ENCODE measurements around the gene CCDC127.

- TF ChIP-seq POLR2AphosphoS5 (IDR thresholded peaks at IDR 0.05; ENCODE audit: low read depth, low read length): no peak
- TF ChIP-seq PRDM4 (CRISPR knock-in tag; IDR thresholded peaks at IDR 0.05; ENCODE audit: borderline replicate concordance): no peak
- TF ChIP-seq ISL2 (CRISPR knock-in tag; IDR thresholded peaks at IDR 0.05): no peak
- no peak for TF ChIP-seq ZNF780A (CRISPR knock-in tag; IDR thresholded peaks at IDR 0.05)
- no peak for TF ChIP-seq ZKSCAN1 (IDR thresholded peaks at IDR 0.05; ENCODE audit: low read length)
- TF ChIP-seq ARNT (IDR thresholded peaks at IDR 0.05): no peak
- no peak for TF ChIP-seq YY1 (IDR thresholded peaks at IDR 0.05; ENCODE audit: insufficient read depth, insufficient replicate concordance, low read depth, low read length)
- TF ChIP-seq MIER2 (CRISPR knock-in tag; IDR thresholded peaks at IDR 0.05): no peak
- TF ChIP-seq CTCF (CRISPR knock-in tag; IDR thresholded peaks at IDR 0.05): no peak
- no peak for TF ChIP-seq ZBTB7B (CRISPR knock-in tag; IDR thresholded peaks at IDR 0.05)
- no peak for TF ChIP-seq PBX3 (CRISPR knock-in tag; IDR thresholded peaks at IDR 0.05; ENCODE audit: borderline replicate concordance)
- TF ChIP-seq MNT (IDR thresholded peaks at IDR 0.05): peak; percentile 81
Observed at GRCh38 chr5:190366-191035, 27.5 kb downstream of the CCDC127 start.

All from HepG2 (cell line).